DOHH2 (cell line): ENCODE measurements around the gene PPP1R12A.

Experiments
- EZH2phosphoT487 ChIP-seq: fragments of 200-600 bp; sonication (generic); IDR thresholded peaks from 2 replicates; pipeline ENCODE4 v1.6.1; 2017; ENCODE audit warnings: borderline replicate concordance, mild to moderate bottlenecking, antibody characterized with exemption, low read length, moderate library complexity, mixed read lengths
- TF ChIP-seq, protein P1 (sequence below): fragments of 200-600 bp; sonication (generic); IDR thresholded peaks from one replicate; pipeline ENCODE4 v1.5.1; 2014; ENCODE audit warnings: antibody characterized with exemption, mild to moderate bottlenecking, low read depth, low read length; ENCODE audit not compliant: poor library complexity, severe bottlenecking

GRCh38 chr12:79901506-79901905 lies 33.4 kb downstream of the PPP1R12A start:
- no peak for TF ChIP-seq EZH2phosphoT487
- TF ChIP-seq, protein P1, sequence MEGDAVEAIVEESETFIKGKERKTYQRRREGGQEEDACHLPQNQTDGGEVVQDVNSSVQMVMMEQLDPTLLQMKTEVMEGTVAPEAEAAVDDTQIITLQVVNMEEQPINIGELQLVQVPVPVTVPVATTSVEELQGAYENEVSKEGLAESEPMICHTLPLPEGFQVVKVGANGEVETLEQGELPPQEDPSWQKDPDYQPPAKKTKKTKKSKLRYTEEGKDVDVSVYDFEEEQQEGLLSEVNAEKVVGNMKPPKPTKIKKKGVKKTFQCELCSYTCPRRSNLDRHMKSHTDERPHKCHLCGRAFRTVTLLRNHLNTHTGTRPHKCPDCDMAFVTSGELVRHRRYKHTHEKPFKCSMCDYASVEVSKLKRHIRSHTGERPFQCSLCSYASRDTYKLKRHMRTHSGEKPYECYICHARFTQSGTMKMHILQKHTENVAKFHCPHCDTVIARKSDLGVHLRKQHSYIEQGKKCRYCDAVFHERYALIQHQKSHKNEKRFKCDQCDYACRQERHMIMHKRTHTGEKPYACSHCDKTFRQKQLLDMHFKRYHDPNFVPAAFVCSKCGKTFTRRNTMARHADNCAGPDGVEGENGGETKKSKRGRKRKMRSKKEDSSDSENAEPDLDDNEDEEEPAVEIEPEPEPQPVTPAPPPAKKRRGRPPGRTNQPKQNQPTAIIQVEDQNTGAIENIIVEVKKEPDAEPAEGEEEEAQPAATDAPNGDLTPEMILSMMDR = no peak
